GM12872 (cell line): ENCODE measurements around the gene TACC2.

Source experiments
- CTCF ChIP-seq: IDR thresholded peaks from 3 replicates; pipeline ENCODE4 v1.5.1; 2011; ENCODE audit warnings: low read depth, mild to moderate bottlenecking, low read length, moderate library complexity; ENCODE audit not compliant: insufficient read depth

TACC2 gene

GRCh38 chr10:121988361-121989324 is at the start of gene TACC2:
TACC2 (plus strand) TSS chr10:121989163; CDS start chr10:122021982, 32,819 bp downstream.
- TF ChIP-seq CTCF = no peak

- no peak for TF ChIP-seq CTCF
These were observed 47.4 kb upstream of the TACC2 start for GRCh38 chr10:121941532-121941931.

- no peak for TF ChIP-seq CTCF
These were observed 46.1 kb upstream of the TACC2 start for GRCh38 chr10:121942749-121943416.

- TF ChIP-seq CTCF = no peak
These were observed 41.3 kb upstream of the TACC2 start for GRCh38 chr10:121947343-121948330.

- no peak for TF ChIP-seq CTCF
These were observed 39.9 kb upstream of the TACC2 start for GRCh38 chr10:121949049-121949448.

GRCh38 chr10:121949451-121949850 is 39.5 kb upstream of the TACC2 start:
- TF ChIP-seq CTCF = no peak
